Activated T-helper 1 cell treated with Interleukin-2 at 50 U/mL for 16 hours (primary cell): Measurements from ENCODE around the gene NPIPB13.
"Not testable (repeated sequence)": the region's sequence is repeated elsewhere in the genome, so short reads cannot be mapped to it uniquely, and the experiment has no call there.

Source experiments
- DNase-seq: peaks from one replicate; pipeline ENCODE4 v3.0.0-alpha.2; 2020; ENCODE audit warnings: low read depth

Gene NPIPB13

GRCh38 chr16:30248379-30248778 lies at the start of gene NPIPB13:
Gene NPIPB13 (minus strand): TSS chr16:30248479. CDS start chr16:30245573, 2,906 bp downstream.
- not testable (repeated sequence) for DNase-seq

GRCh38 chr16:30282357-30282756 lies 34.1 kb upstream of the NPIPB13 start:
- DNase-seq = not testable (repeated sequence)

GRCh38 chr16:30278523-30278922 lies 30.2 kb upstream of the NPIPB13 start:
- not testable (repeated sequence) for DNase-seq

- DNase-seq = not testable (repeated sequence)
Measured at GRCh38 chr16:30217082-30217481, 31.2 kb downstream of the NPIPB13 start.

GRCh38 chr16:30211414-30211813 lies 36.9 kb downstream of the NPIPB13 start:
- DNase-seq = not testable (repeated sequence)

GRCh38 chr16:30209032-30209431 lies 39.2 kb downstream of the NPIPB13 start:
- DNase-seq = not testable (repeated sequence)

- not testable (repeated sequence) for DNase-seq
Measured at GRCh38 chr16:30207063-30207704, 41.1 kb downstream of the NPIPB13 start.

- not testable (repeated sequence) for DNase-seq
Measured at GRCh38 chr16:30206252-30206651, 42.0 kb downstream of the NPIPB13 start.

GRCh38 chr16:30205541-30206236 lies 42.6 kb downstream of the NPIPB13 start:
- DNase-seq = not testable (repeated sequence)

GRCh38 chr16:30199608-30200343 lies 48.5 kb downstream of the NPIPB13 start:
- DNase-seq = not testable (repeated sequence)

GRCh38 chr16:30199049-30199448 lies 49.2 kb downstream of the NPIPB13 start, which contains the start of gene SULT1A3:
Gene SULT1A3 (plus strand): TSS chr16:30199255. CDS start chr16:30200729, 1,474 bp downstream.
- DNase-seq = not testable (repeated sequence)
